H9 (cell line): Measurements from ENCODE around the gene EVI5. TPM values are rescaled to one million over a fixed set of nuclear protein-coding genes. Genes with fewer than 3 reads are reported as not detected.

Experiments
- DNase-seq: peaks from one replicate; pipeline ENCODE4 v3.0.0-alpha.2; 2017
- H2AFZ ChIP-seq: one replicate; pipeline ENCODE4 v1.6.1; 2013; ENCODE audit warnings: mild to moderate bottlenecking, low read length, control low read depth, moderate library complexity
- H2AK5ac ChIP-seq: 2 replicates; pipeline ENCODE4 v1.6.1; 2013; ENCODE audit warnings: low read length, control low read depth, mixed read lengths; ENCODE audit not compliant: insufficient read length
- H2BK120ac ChIP-seq: one replicate; pipeline ENCODE4 v1.6.1; 2013; ENCODE audit warnings: low read depth, mild to moderate bottlenecking, low read length, control low read depth, inconsistent platforms; ENCODE audit not compliant: poor library complexity, severe bottlenecking
- H2BK12ac ChIP-seq: 2 replicates; pipeline ENCODE4 v1.6.1; 2013; ENCODE audit warnings: low read length, control low read depth, mixed read lengths, low read depth; ENCODE audit not compliant: insufficient read length
- H2BK15ac ChIP-seq: 2 replicates; pipeline ENCODE4 v1.6.1; 2013; ENCODE audit warnings: low read depth, low read length, control low read depth
- H2BK20ac ChIP-seq: one replicate; pipeline ENCODE4 v1.6.1; 2013; ENCODE audit warnings: low read depth, mild to moderate bottlenecking, low read length, control low read depth, inconsistent platforms; ENCODE audit not compliant: poor library complexity, severe bottlenecking
- H2BK5ac ChIP-seq: 2 replicates; pipeline ENCODE4 v1.6.1; 2013; ENCODE audit warnings: low read length, control low read depth, mixed read lengths; ENCODE audit not compliant: insufficient read length
- H3K14ac ChIP-seq: 2 replicates; pipeline ENCODE4 v1.6.1; 2013; ENCODE audit warnings: low read length, control low read depth; ENCODE audit not compliant: insufficient read depth
- H3K18ac ChIP-seq: 2 replicates; pipeline ENCODE4 v1.6.1; 2013; ENCODE audit warnings: low read depth, mild to moderate bottlenecking, mixed read lengths, low read length, control low read depth; ENCODE audit not compliant: insufficient read length
- H3K23ac ChIP-seq: 2 replicates; pipeline ENCODE4 v1.6.1; 2013; ENCODE audit warnings: low read length, control low read depth, mixed read lengths, low read depth; ENCODE audit not compliant: insufficient read length
- H3K23me2 ChIP-seq: 2 replicates; pipeline ENCODE4 v1.6.1; 2013; ENCODE audit warnings: low read depth, mild to moderate bottlenecking, mixed read lengths, low read length, control low read depth; ENCODE audit not compliant: insufficient read length, poor library complexity, severe bottlenecking
- H3K27ac ChIP-seq: 2 replicates; pipeline ENCODE4 v1.5.1; 2013; ENCODE audit warnings: low read length, control low read depth, mixed read lengths, low read depth; ENCODE audit not compliant: insufficient read length
- H3K27me3 ChIP-seq: 2 replicates; pipeline ENCODE4 v1.6.1; 2013; ENCODE audit warnings: low read length, control low read depth, inconsistent platforms; ENCODE audit not compliant: insufficient read depth
- H3K4ac ChIP-seq: 2 replicates; pipeline ENCODE4 v1.6.1; 2013; ENCODE audit warnings: low read depth, mild to moderate bottlenecking, control low read depth, inconsistent platforms, low read length, moderate library complexity
- H3K4me1 ChIP-seq: 2 replicates; pipeline ENCODE4 v1.6.1; 2013; ENCODE audit warnings: low read length, control low read depth, inconsistent platforms; ENCODE audit not compliant: insufficient read depth
- H3K4me2 ChIP-seq: 2 replicates; pipeline ENCODE4 v1.6.1; 2013; ENCODE audit warnings: low read length, control low read depth, mixed read lengths; ENCODE audit not compliant: insufficient read length, insufficient read depth
- H3K56ac ChIP-seq: 2 replicates; pipeline ENCODE4 v1.6.1; 2013; ENCODE audit warnings: low read depth, mild to moderate bottlenecking, mixed read lengths, low read length, control low read depth; ENCODE audit not compliant: insufficient read length
- H3K79me1 ChIP-seq: 2 replicates; pipeline ENCODE4 v1.6.1; 2013; ENCODE audit warnings: low read depth, mild to moderate bottlenecking, moderate library complexity, low read length, control low read depth, inconsistent platforms; ENCODE audit not compliant: insufficient read depth, poor library complexity, severe bottlenecking
- H3K79me2 ChIP-seq: 2 replicates; pipeline ENCODE4 v1.6.1; 2013; ENCODE audit warnings: low read length, control low read depth, inconsistent platforms; ENCODE audit not compliant: insufficient read depth
- H3K9ac ChIP-seq: 2 replicates; pipeline ENCODE4 v1.6.1; 2013; ENCODE audit warnings: low read length, control low read depth, mixed read lengths; ENCODE audit not compliant: insufficient read length; ENCODE audit errors: extremely low read depth
- H3K9me3 ChIP-seq: one replicate; pipeline ENCODE4 v1.6.1; 2013; ENCODE audit warnings: low read depth, low read length, inconsistent platforms; ENCODE audit not compliant: control insufficient read depth
- H3T11ph ChIP-seq: one replicate; pipeline ENCODE4 v1.6.1; 2013; ENCODE audit warnings: mild to moderate bottlenecking, low read length, control low read depth, inconsistent platforms
- H4K20me1 ChIP-seq: one replicate; pipeline ENCODE4 v1.6.1; 2013; ENCODE audit not compliant: control insufficient read depth, insufficient read length, insufficient read depth
- H4K5ac ChIP-seq: 2 replicates; pipeline ENCODE4 v1.6.1; 2013; ENCODE audit warnings: low read depth, mild to moderate bottlenecking, mixed read lengths, low read length, control low read depth; ENCODE audit not compliant: insufficient read length
- H4K8ac ChIP-seq: replicated peaks from 2 replicates; pipeline ENCODE4 v1.6.1; 2013; ENCODE audit warnings: low read length, control low read depth, mixed read lengths, low read depth; ENCODE audit not compliant: insufficient read length
- H4K91ac ChIP-seq: 2 replicates; pipeline ENCODE4 v1.6.1; 2013; ENCODE audit warnings: low read depth, mild to moderate bottlenecking, moderate library complexity, mixed read lengths, low read length, control low read depth; ENCODE audit not compliant: insufficient read length
- H3K27ac Mint-ChIP-seq, 3 experiments: 2 replicates in 2 of 3; 3 replicates in 1 of 3; pipeline ENCODE4 v1.8.0; 2020 to 2021; ENCODE audit warnings: mixed read lengths in 3 of 3, mild to moderate bottlenecking in 1 of 3, moderate library complexity in 1 of 3
- H3K27me3 Mint-ChIP-seq: 2 replicates; pipeline ENCODE4 v1.8.0; 2021; ENCODE audit warnings: low read depth, mild to moderate bottlenecking, moderate library complexity, mixed read lengths
- H3K36me3 Mint-ChIP-seq, 3 experiments: 2 replicates in 2 of 3; 3 replicates in 1 of 3; pipeline ENCODE4 v1.8.0; 2020 to 2021; ENCODE audit warnings: low read depth in 3 of 3, mixed read lengths in 3 of 3; ENCODE audit not compliant: insufficient read depth in 1 of 3
- H3K4me1 Mint-ChIP-seq, 2 experiments: 2 replicates each; pipeline ENCODE4 v1.8.0; 2020; ENCODE audit warnings: mixed read lengths in 2 of 2
- H3K4me3 Mint-ChIP-seq, 2 experiments: 2 replicates in 1 of 2; 3 replicates in 1 of 2; pipeline ENCODE4 v1.8.0; 2020 to 2021; ENCODE audit warnings: mild to moderate bottlenecking in 2 of 2, mixed read lengths in 2 of 2, moderate library complexity in 1 of 2
- H3K9me3 Mint-ChIP-seq, 2 experiments: 2 replicates in 1 of 2; 3 replicates in 1 of 2; pipeline ENCODE4 v1.8.0; 2020; ENCODE audit warnings: mild to moderate bottlenecking in 2 of 2, mixed read lengths in 2 of 2, moderate library complexity in 1 of 2
- CTCF ChIP-seq: fragments of 200-600 bp; sonication (generic); conservative IDR thresholded peaks from 3 replicates; pipeline ENCODE4 v1.8.0; 2021; ENCODE audit warnings: antibody characterized with exemption, mild to moderate bottlenecking
- WGBS: extraction: QIAGEN DNeasy Blood & Tissue Kit; methylation state at CpG from one replicate; pipeline ENCODE4 v1.1.7; 2013; ENCODE audit warnings: missing lambda C conversion rate, low lambda C conversion rate, mixed read lengths; ENCODE audit not compliant: insufficient read length; ENCODE audit errors: extremely low coverage; 5-methylcytosine and 5-hydroxymethylcytosine counted together
- total RNA-seq: library from RNA; stranded (reverse); gene quantifications from 2 replicates; pipeline ENCODE4 v1.2.1, GENCODE V29; 2021

The EVI5 gene
- total RNA-seq, 1 experiment from 2014 or later, result 9.7 TPM

- no peaks in the 10 kb centered on the region for H4K20me1 ChIP-seq
- peaks cover 56 to 58% (median 58%) of the 10 kb centered on the region in 3 experiments for H3K36me3 Mint-ChIP-seq
- H3K79me2 ChIP-seq, result peaks cover 36% of the 10 kb centered on the region
Measured at GRCh38 chr1:92832537-92833114, 47.7 kb upstream of the EVI5 start.

More at GRCh38 chr1:92832537-92833114, 47.7 kb upstream of the EVI5 start:
- H3K23me2 ChIP-seq, result peaks cover 5% of the 10 kb centered on the region
- Mint-ChIP-seq H3K27me3 (no peaks in the 10 kb centered on the region), H3K27ac (peak overlapping the region; percentile 99 to 100 (median 99)), H3K4me1 (peaks cover 34 to 40% of the 10 kb centered on the region in 2 experiments), H3K9me3 (peaks cover 3 to 4% of the 10 kb centered on the region in 2 experiments; a peak in 3 of 5 replicates), H3K4me3 (peak overlapping the region; percentile 99 to 100)
- peak overlapping the region; percentile 3 for H4K91ac ChIP-seq
- no peak overlapping the region for H3T11ph ChIP-seq
- no peak overlapping the region for H2BK20ac ChIP-seq
- peak overlapping the region; percentile 5 for H3K56ac ChIP-seq
- WGBS, result no CpG with 5 or more reads among the region's 19 CpGs
- H4K5ac ChIP-seq, result peak overlapping the region; percentile 86
- no peaks in the 10 kb centered on the region; the same call in 1 of the 2 replicates for H3K4me1 ChIP-seq
- peak overlapping the region; percentile 89 for H3K14ac ChIP-seq
- H3K9ac ChIP-seq, result peak overlapping the region; percentile 100
- no peaks in the 10 kb centered on the region for H3K9me3 ChIP-seq
- H2BK5ac ChIP-seq, result peak overlapping the region; percentile 49
- peak overlapping the region; percentile 92 for H3K23ac ChIP-seq
- peak overlapping the region; percentile 11; the same call in 1 of the 2 replicates for H3K4ac ChIP-seq
- peak overlapping the region; percentile 1 for H3K27ac ChIP-seq
- no peak overlapping the region for H2AFZ ChIP-seq
- H4K8ac ChIP-seq, result no peak overlapping the region
- no peak for TF ChIP-seq CTCF
- H2BK120ac ChIP-seq, result peak overlapping the region; percentile 12
- H2BK12ac ChIP-seq, result no peak overlapping the region
- peak overlapping the region; percentile 88 for H3K18ac ChIP-seq
- peaks cover 7% of the 10 kb centered on the region for H3K79me1 ChIP-seq
- DNase-seq, result no peak
- no peak overlapping the region for H2AK5ac ChIP-seq
- H3K27me3 ChIP-seq, result no peaks in the 10 kb centered on the region
- peak overlapping the region; percentile 98 for H3K4me2 ChIP-seq
- no peak overlapping the region for H2BK15ac ChIP-seq
